OCI-LY7 (cell line): ENCODE results near the gene DNMBP. TPM values are rescaled to one million over a fixed set of nuclear protein-coding genes. Genes with fewer than 3 reads are reported as not detected.

ENCODE experiments used
- BruUV-seq: library from RNA; stranded (reverse); fragments of 400-500 nt; replicated peaks from 2 replicates; lab custom pipeline; 2021; lab: Mats Ljungman, UMichigan
- CTCF ChIA-PET: fragments of 300-600 bp; sonication (Branson Sonifier 250); formaldehyde crosslinking; loops from one replicate; lab custom pipeline; 2022; ENCODE audit warnings: antibody characterized with exemption; ENCODE audit not compliant: unreplicated experiment; lab: Charles Lee
- POLR2A ChIA-PET: fragments of 300-600 bp; sonication (Branson Sonifier 250); formaldehyde crosslinking; loops from one replicate; lab custom pipeline; 2022; ENCODE audit warnings: antibody characterized with exemption; lab: Charles Lee
- DNase-seq: peaks from one replicate; pipeline ENCODE4 v3.0.0-alpha.2; 2015; ENCODE audit warnings: low spot score
- H2AFZ ChIP-seq: fragments of 200-600 bp; sonication (generic), shearing (Covaris generic); 2 replicates; pipeline ENCODE4 v1.6.1; 2014; ENCODE audit warnings: mild to moderate bottlenecking, antibody characterized with exemption, low read length, moderate library complexity
- H3K27ac ChIP-seq: fragments of 200-600 bp; sonication (generic); 2 replicates; pipeline ENCODE4 v1.5.1; 2014; ENCODE audit warnings: mixed run types, low read depth, mild to moderate bottlenecking, moderate library complexity, low read length, inconsistent platforms; ENCODE audit not compliant: poor library complexity, severe bottlenecking
- H3K36me3 ChIP-seq: fragments of 200-600 bp; sonication (generic); 2 replicates; pipeline ENCODE4 v1.6.1; 2014; ENCODE audit warnings: mild to moderate bottlenecking, antibody characterized with exemption, low read length, moderate library complexity, mixed read lengths; ENCODE audit not compliant: insufficient read depth
- H3K4me1 ChIP-seq: fragments of 200-600 bp; sonication (generic); 2 replicates; pipeline ENCODE4 v1.5.1; 2014; ENCODE audit warnings: mild to moderate bottlenecking, low read length; ENCODE audit not compliant: insufficient read depth, poor library complexity, severe bottlenecking
- H3K4me2 ChIP-seq: fragments of 200-600 bp; sonication (generic); 2 replicates; pipeline ENCODE4 v1.6.1; 2014; ENCODE audit warnings: mild to moderate bottlenecking, low read length
- H3K4me3 ChIP-seq: fragments of 200-600 bp; sonication (generic); 2 replicates; pipeline ENCODE4 v1.5.1; 2014; ENCODE audit warnings: mild to moderate bottlenecking, low read depth, low read length; ENCODE audit not compliant: poor library complexity, severe bottlenecking
- H3K79me2 ChIP-seq: fragments of 200-600 bp; sonication (generic); 2 replicates; pipeline ENCODE4 v1.6.1; 2016; ENCODE audit warnings: low read depth, mild to moderate bottlenecking, low read length, moderate library complexity, mixed read lengths; ENCODE audit not compliant: insufficient read depth
- H3K9me2 ChIP-seq: fragments of 200-600 bp; sonication (generic); 2 replicates; pipeline ENCODE4 v1.6.1; 2016; ENCODE audit warnings: mild to moderate bottlenecking, low read length, mixed read lengths; ENCODE audit not compliant: insufficient read depth
- H3K9me3 ChIP-seq: fragments of 200-600 bp; sonication (generic); 2 replicates; pipeline ENCODE4 v1.6.1; 2014; ENCODE audit warnings: mild to moderate bottlenecking, mixed run types, low read length, mixed read lengths
- H4K20me1 ChIP-seq: fragments of 200-600 bp; sonication (generic); 2 replicates; pipeline ENCODE4 v1.6.1; 2014; ENCODE audit warnings: mild to moderate bottlenecking, antibody characterized with exemption, low read length, moderate library complexity, mixed read lengths; ENCODE audit not compliant: insufficient read depth
- CTCF ChIP-seq: fragments of 200-600 bp; sonication (generic); conservative IDR thresholded peaks from 2 replicates; pipeline ENCODE4 v1.5.1; 2014; ENCODE audit warnings: mild to moderate bottlenecking, antibody characterized with exemption, low read length, moderate library complexity, mixed read lengths
- EZH2phosphoT487 ChIP-seq: fragments of 200-600 bp; sonication (generic); IDR thresholded peaks from 2 replicates; pipeline ENCODE4 v1.6.1; 2018; ENCODE audit warnings: low read depth, borderline replicate concordance, mild to moderate bottlenecking, mixed run types, antibody characterized with exemption, low read length, moderate library complexity, mixed read lengths
- intact Hi-C: fragments of 100-400 bp; cut with micrococcal nuclease; formaldehyde crosslinking; loops from one replicate; pipeline ENCODE4 v1.10.0; 2022; ENCODE audit not compliant: unreplicated experiment
- total RNA-seq, 2 experiments: library from RNA; depleted of rRNA in 1 of 2; stranded (reverse); fragments of >200 nt in 1 of 2; shearing (Covaris generic) in 1 of 2; gene quantifications; 2 replicates each; pipeline ENCODE4 v1.2.3, GENCODE V29; 2014 to 2022

Gene DNMBP
- total RNA-seq, 2 experiments from 2014 or later: 27.0 to 36.2 TPM

- no peak for TF ChIP-seq EZH2phosphoT487
- no peak for TF ChIP-seq CTCF
- Histone ChIP-seq H2AFZ (no peak overlapping the region), H3K4me3 (no peak overlapping the region), H3K4me1 (peaks cover 14% of the 10 kb centered on the region), H3K79me2 (peaks cover 16% of the 10 kb centered on the region; the same call in 1 of the 2 replicates), H3K9me3 (no peaks in the 10 kb centered on the region), H3K27ac (no peak overlapping the region), H3K36me3 (peaks cover 18% of the 10 kb centered on the region), H3K4me2 (peak overlapping the region; percentile 15; the same call in 1 of the 2 replicates), H3K9me2 (no peaks in the 10 kb centered on the region), H4K20me1 (0 out of 2 replicates have a peak, but pooled peaks cover 7% of the 10 kb centered on the region)
- ChIA-PET POLR2A (interaction anchor here (1.0 to 1.2 kb wide), 2 partner anchors 15 to 24 kb away, joined by 3 read pairs; no protein-coding TSS in a partner anchor), CTCF (no interaction called here)
- no TSS peak for BruUV-seq
- intact Hi-C loops: no loop called here
- no peak for DNase-seq
Measured at GRCh38 chr10:99927721-99928280, 81.9 kb downstream of the DNMBP start.

- no peaks in the 10 kb centered on the region for H3K9me2 ChIP-seq
- no peaks in the 10 kb centered on the region for H3K9me3 ChIP-seq
- peaks cover 14% of the 10 kb centered on the region for H3K4me1 ChIP-seq
- no peak overlapping the region for H3K27ac ChIP-seq
- BruUV-seq: no TSS peak
- no peak for TF ChIP-seq CTCF
- no peak for TF ChIP-seq EZH2phosphoT487
- intact Hi-C loops: no loop called here
- H4K20me1 ChIP-seq: 0 out of 2 replicates have a peak, but pooled peaks cover 7% of the 10 kb centered on the region
- peaks cover 16% of the 10 kb centered on the region; the same call in 1 of the 2 replicates for H3K79me2 ChIP-seq
- no peak overlapping the region for H3K4me2 ChIP-seq
- no peak overlapping the region for H3K4me3 ChIP-seq
- H2AFZ ChIP-seq: no peak overlapping the region
- no peak for DNase-seq
- ChIA-PET CTCF (no interaction called here), POLR2A (interaction anchor here (1.2 kb wide), 1 partner anchor 25 kb away, joined by 3 read pairs; no protein-coding TSS in a partner anchor)
- peaks cover 20% of the 10 kb centered on the region for H3K36me3 ChIP-seq
Measured at GRCh38 chr10:99926925-99927720, 82.6 kb downstream of the DNMBP start.
